T follicular helper cell (primary cell): ENCODE data around the gene ABCG2.
"Not testable (repeated sequence)": the region's sequence is repeated elsewhere in the genome, so short reads cannot be mapped to it uniquely, and the experiment has no call there.

Experiments
- DNase-seq: peaks from one replicate; pipeline ENCODE4 v3.0.0-alpha.2; 2020; ENCODE audit warnings: low read depth

ABCG2 gene

GRCh38 chr4:88166608-88167007, 8.2 kb upstream of the ABCG2 start:
- no peak for DNase-seq

- DNase-seq: no peak
These were observed 4.9 kb upstream of the ABCG2 start for GRCh38 chr4:88163336-88163735.

GRCh38 chr4:88162626-88163025, 4.2 kb upstream of the ABCG2 start:
- DNase-seq: no peak

- DNase-seq: no peak
These were observed 838 bp upstream of the ABCG2 start for GRCh38 chr4:88159229-88159725.

- DNase-seq: no peak
These were observed 376 bp downstream of the ABCG2 start for GRCh38 chr4:88158038-88158488.

- DNase-seq: not testable (repeated sequence)
These were observed 6.1 kb downstream of the ABCG2 start for GRCh38 chr4:88152331-88152730.

GRCh38 chr4:88148560-88148959, 9.9 kb downstream of the ABCG2 start:
- no peak for DNase-seq

GRCh38 chr4:88147799-88148217, 10.6 kb downstream of the ABCG2 start:
- DNase-seq: no peak

GRCh38 chr4:88146891-88147290, 11.5 kb downstream of the ABCG2 start:
- DNase-seq: no peak

GRCh38 chr4:88144866-88145300, 13.6 kb downstream of the ABCG2 start:
- DNase-seq: no peak

GRCh38 chr4:88144048-88144447, 14.4 kb downstream of the ABCG2 start:
- DNase-seq: no peak

- DNase-seq: no peak
These were observed 14.9 kb downstream of the ABCG2 start for GRCh38 chr4:88143504-88143903.

- DNase-seq: no peak
These were observed 19.9 kb downstream of the ABCG2 start for GRCh38 chr4:88138561-88138960.

GRCh38 chr4:88137112-88137511, 21.3 kb downstream of the ABCG2 start:
- no peak for DNase-seq

GRCh38 chr4:88136249-88136648, 22.2 kb downstream of the ABCG2 start:
- DNase-seq: no peak

GRCh38 chr4:88135356-88135663, 23.1 kb downstream of the ABCG2 start:
- no peak for DNase-seq

GRCh38 chr4:88134536-88135355, 23.7 kb downstream of the ABCG2 start:
- DNase-seq: no peak

GRCh38 chr4:88134111-88134510, 24.3 kb downstream of the ABCG2 start:
- DNase-seq: no peak

GRCh38 chr4:88130544-88131305, 27.7 kb downstream of the ABCG2 start:
- no peak for DNase-seq

- DNase-seq: no peak
These were observed 28.4 kb downstream of the ABCG2 start for GRCh38 chr4:88130003-88130402.

- not testable (repeated sequence) for DNase-seq
These were observed 36.2 kb downstream of the ABCG2 start for GRCh38 chr4:88122260-88122659.

GRCh38 chr4:88119943-88120342, 38.5 kb downstream of the ABCG2 start:
- DNase-seq: no peak

GRCh38 chr4:88115587-88115986, 42.9 kb downstream of the ABCG2 start:
- no peak for DNase-seq
